ENCODE results near the gene WRAP53.

DNA sequence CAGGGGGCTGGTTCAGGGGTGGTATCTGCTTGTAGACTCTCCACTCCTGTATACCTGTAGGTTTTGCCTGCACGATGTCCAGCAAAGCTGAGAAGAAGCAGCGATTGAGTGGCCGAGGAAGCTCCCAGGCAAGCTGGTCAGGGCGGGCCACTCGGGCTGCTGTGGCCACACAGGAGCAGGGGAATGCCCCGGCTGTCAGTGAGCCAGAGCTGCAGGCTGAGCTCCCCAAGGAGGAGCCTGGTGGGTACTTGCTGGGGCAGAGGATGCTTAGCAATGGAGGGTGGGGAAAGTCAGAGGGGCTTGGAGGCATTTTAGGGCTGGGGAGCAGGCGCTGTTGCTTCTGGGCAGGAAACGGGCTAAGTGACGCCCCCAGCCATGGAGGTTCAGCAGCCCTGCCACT lies 31.4 kb downstream of the WRAP53 start:
- TF ChIP-seq, protein P1, sequence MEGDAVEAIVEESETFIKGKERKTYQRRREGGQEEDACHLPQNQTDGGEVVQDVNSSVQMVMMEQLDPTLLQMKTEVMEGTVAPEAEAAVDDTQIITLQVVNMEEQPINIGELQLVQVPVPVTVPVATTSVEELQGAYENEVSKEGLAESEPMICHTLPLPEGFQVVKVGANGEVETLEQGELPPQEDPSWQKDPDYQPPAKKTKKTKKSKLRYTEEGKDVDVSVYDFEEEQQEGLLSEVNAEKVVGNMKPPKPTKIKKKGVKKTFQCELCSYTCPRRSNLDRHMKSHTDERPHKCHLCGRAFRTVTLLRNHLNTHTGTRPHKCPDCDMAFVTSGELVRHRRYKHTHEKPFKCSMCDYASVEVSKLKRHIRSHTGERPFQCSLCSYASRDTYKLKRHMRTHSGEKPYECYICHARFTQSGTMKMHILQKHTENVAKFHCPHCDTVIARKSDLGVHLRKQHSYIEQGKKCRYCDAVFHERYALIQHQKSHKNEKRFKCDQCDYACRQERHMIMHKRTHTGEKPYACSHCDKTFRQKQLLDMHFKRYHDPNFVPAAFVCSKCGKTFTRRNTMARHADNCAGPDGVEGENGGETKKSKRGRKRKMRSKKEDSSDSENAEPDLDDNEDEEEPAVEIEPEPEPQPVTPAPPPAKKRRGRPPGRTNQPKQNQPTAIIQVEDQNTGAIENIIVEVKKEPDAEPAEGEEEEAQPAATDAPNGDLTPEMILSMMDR (IDR thresholded peaks at IDR 0.05 in 8 of 11, conservative IDR thresholded peaks at IDR 0.05 in 3 of 11) = no peak
- no peak for TF ChIP-seq POLR2A (IDR thresholded peaks at IDR 0.05)
